ENCODE results near the gene C12orf75. TPM values are rescaled to one million over a fixed set of nuclear protein-coding genes. Genes with fewer than 3 reads are reported as not detected.

C12orf75 gene
- total RNA-seq, 1 experiment from 2014 or later, result 1.3 TPM

GRCh38 chr12:105342464-105342863, 12.0 kb downstream of the C12orf75 start:
- no peak for DNase-seq
- no peaks in the 10 kb centered on the region for H3K36me3 ChIP-seq (ENCODE audit: low read depth)

DNA sequence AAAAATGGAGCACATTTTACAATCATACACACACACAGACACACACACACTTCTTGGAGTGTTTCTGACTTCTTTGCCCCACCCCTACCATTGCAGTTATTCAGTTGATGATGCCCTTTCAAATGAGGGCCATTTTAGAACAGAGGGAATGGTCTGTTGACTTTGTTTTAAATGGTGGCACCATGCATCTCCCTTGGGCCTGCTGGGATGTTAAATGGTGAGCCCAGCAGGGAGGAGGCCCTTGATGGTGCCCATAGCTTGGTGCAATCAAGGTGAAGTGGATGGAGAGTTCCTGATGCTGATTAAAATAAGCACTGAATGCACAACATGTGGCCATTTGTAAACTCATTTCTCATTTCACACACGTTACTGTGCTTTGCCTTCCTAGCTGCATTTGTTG, 13.3 kb downstream of the C12orf75 start:
- ChIA-PET CTCF (no interaction called here), POLR2A (ENCODE audit: unreplicated experiment) (no interaction called here)
- no peak for TF ChIP-seq CTCF (conservative IDR thresholded peaks at IDR 0.05)
- Histone ChIP-seq H3K9me2 (ENCODE audit: insufficient read depth) (no peaks in the 10 kb centered on the region), H3K27me3 (ENCODE audit: insufficient read depth, low read depth) (no peaks in the 10 kb centered on the region), H3F3A (ENCODE audit: insufficient read depth, low read depth) (no peaks in the 10 kb centered on the region), H3K79me2 (ENCODE audit: low read depth) (no peaks in the 10 kb centered on the region), H3K27ac (no peak overlapping the region), H2AFZ (no peak overlapping the region), H3K4me3 (no peak overlapping the region), H3K4me1 (replicated peaks; ENCODE audit: insufficient read depth) (no peaks in the 10 kb centered on the region), H4K20me1 (ENCODE audit: insufficient read depth) (no peaks in the 10 kb centered on the region), H3K9me3 (ENCODE audit: insufficient read depth, low read depth) (no peaks in the 10 kb centered on the region), H3K36me3 (ENCODE audit: low read depth) (no peaks in the 10 kb centered on the region), H3K4me2 (no peak overlapping the region)
- intact Hi-C loops (cut with micrococcal nuclease; ENCODE audit: unreplicated experiment), result no loop called here
- DNase-seq, result no peak
- no TSS peak for BruUV-seq (replicated peaks)

More at GRCh38 chr12:105342464-105342863, 12.0 kb downstream of the C12orf75 start:
- Histone ChIP-seq H3K27ac (no peak overlapping the region), H3F3A (ENCODE audit: insufficient read depth, low read depth) (no peaks in the 10 kb centered on the region), H3K27me3 (ENCODE audit: insufficient read depth, low read depth) (no peaks in the 10 kb centered on the region), H3K9me2 (ENCODE audit: insufficient read depth) (no peaks in the 10 kb centered on the region), H3K9me3 (ENCODE audit: insufficient read depth, low read depth) (no peaks in the 10 kb centered on the region), H4K20me1 (ENCODE audit: insufficient read depth) (no peaks in the 10 kb centered on the region), H3K4me2 (no peak overlapping the region), H3K4me1 (replicated peaks; ENCODE audit: insufficient read depth) (no peaks in the 10 kb centered on the region), H3K79me2 (ENCODE audit: low read depth) (no peaks in the 10 kb centered on the region), H2AFZ (no peak overlapping the region), H3K4me3 (no peak overlapping the region)
- ChIA-PET CTCF (no interaction called here), POLR2A (ENCODE audit: unreplicated experiment) (interaction anchor here (0.7 kb wide), 1 partner anchor 1090 kb away, joined by 5 read pairs; no protein-coding TSS in a partner anchor)
- intact Hi-C loops (cut with micrococcal nuclease; ENCODE audit: unreplicated experiment), result no loop called here
- TF ChIP-seq EZH2 (IDR thresholded peaks at IDR 0.05; ENCODE audit: low read depth) (no peak), CTCF (conservative IDR thresholded peaks at IDR 0.05) (no peak)
- no TSS peak for BruUV-seq (replicated peaks)

DNA sequence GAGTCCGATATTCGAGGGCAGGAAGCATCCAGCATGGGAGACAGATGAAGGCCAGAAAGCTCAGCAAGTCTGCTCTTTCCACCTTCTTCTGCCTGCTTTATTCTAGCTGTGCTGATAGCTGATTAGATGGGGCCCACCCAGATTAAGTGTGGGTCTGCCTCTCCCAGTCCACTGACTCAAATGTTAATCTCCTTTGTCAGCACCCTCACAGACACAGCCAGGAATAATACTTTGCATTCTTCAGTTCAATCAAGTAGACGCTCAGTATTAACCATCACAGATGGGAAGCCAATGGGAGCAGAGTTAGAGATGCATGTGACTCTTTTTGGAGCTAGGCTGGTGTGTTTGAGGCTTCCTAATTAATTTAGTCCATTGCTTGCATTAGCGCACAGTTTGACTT, 17.0 kb downstream of the C12orf75 start:
- POLR2A ChIA-PET (ENCODE audit: unreplicated experiment), result no interaction called here

More for the DNA sequence above, 17.0 kb downstream of the C12orf75 start:
- Histone ChIP-seq H3K4me3 (no peak overlapping the region), H2AFZ (no peak overlapping the region), H3K79me2 (ENCODE audit: low read depth) (no peaks in the 10 kb centered on the region), H3K4me2 (no peak overlapping the region), H4K20me1 (ENCODE audit: insufficient read depth) (no peaks in the 10 kb centered on the region), H3K36me3 (ENCODE audit: low read depth) (no peaks in the 10 kb centered on the region), H3K4me1 (replicated peaks; ENCODE audit: insufficient read depth) (no peaks in the 10 kb centered on the region), H3K27ac (no peak overlapping the region), H3K9me3 (ENCODE audit: insufficient read depth, low read depth) (no peaks in the 10 kb centered on the region), H3K9me2 (ENCODE audit: insufficient read depth) (no peaks in the 10 kb centered on the region), H3F3A (ENCODE audit: insufficient read depth, low read depth) (no peaks in the 10 kb centered on the region), H3K27me3 (ENCODE audit: insufficient read depth, low read depth) (no peaks in the 10 kb centered on the region)
- BruUV-seq (replicated peaks), result no TSS peak
- intact Hi-C loops (cut with micrococcal nuclease; ENCODE audit: unreplicated experiment), result no loop called here
- no peak for DNase-seq
- TF ChIP-seq EZH2 (IDR thresholded peaks at IDR 0.05; ENCODE audit: low read depth), result no peak
- TF ChIP-seq CTCF (conservative IDR thresholded peaks at IDR 0.05), result no peak
- CTCF ChIA-PET, result no interaction called here
